ENCODE results near the gene SCAF4.
A peak's percentile ranks its signal among the peaks of the same experiment; 100 is the strongest.
"Not testable (repeated sequence)": the region's sequence is repeated elsewhere in the genome, so short reads cannot be mapped to it uniquely, and the experiment has no call there.

The SCAF4 gene

DNA sequence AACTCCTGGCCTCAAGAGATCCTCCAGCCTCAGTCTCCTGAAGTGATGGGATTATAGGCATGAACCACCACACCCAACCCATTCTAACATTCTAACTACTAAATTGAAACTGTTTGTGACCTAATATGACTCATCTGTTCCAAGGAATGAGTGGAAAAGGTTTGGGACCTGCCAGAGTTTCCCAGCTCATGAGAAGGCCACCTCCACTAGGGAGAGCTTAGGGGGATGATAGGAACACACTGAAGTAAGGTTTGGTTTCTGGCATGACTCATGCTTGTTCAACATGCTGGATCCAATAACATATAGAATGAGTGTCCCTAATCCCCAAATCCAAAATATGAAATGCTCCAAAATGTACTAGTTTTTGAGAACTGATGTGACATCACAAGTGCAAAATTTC, 18.9 kb upstream of the SCAF4 start:
- Mint-ChIP-seq H3K36me3 (ENCODE audit: low read depth) (peaks cover 6% of the 10 kb centered on the region), H3K27me3 (ENCODE audit: low read depth) (no peaks in the 10 kb centered on the region), H3K4me1 (no peaks in the 10 kb centered on the region), H3K4me3 (no peak overlapping the region), H3K9me3 (peaks cover 10% of the 10 kb centered on the region), H3K27ac (no peak overlapping the region)
- TF ChIP-seq, protein P1, sequence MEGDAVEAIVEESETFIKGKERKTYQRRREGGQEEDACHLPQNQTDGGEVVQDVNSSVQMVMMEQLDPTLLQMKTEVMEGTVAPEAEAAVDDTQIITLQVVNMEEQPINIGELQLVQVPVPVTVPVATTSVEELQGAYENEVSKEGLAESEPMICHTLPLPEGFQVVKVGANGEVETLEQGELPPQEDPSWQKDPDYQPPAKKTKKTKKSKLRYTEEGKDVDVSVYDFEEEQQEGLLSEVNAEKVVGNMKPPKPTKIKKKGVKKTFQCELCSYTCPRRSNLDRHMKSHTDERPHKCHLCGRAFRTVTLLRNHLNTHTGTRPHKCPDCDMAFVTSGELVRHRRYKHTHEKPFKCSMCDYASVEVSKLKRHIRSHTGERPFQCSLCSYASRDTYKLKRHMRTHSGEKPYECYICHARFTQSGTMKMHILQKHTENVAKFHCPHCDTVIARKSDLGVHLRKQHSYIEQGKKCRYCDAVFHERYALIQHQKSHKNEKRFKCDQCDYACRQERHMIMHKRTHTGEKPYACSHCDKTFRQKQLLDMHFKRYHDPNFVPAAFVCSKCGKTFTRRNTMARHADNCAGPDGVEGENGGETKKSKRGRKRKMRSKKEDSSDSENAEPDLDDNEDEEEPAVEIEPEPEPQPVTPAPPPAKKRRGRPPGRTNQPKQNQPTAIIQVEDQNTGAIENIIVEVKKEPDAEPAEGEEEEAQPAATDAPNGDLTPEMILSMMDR (IDR thresholded peaks at IDR 0.05; ENCODE audit: unreplicated experiment in 3 of 3) = no peak

DNA sequence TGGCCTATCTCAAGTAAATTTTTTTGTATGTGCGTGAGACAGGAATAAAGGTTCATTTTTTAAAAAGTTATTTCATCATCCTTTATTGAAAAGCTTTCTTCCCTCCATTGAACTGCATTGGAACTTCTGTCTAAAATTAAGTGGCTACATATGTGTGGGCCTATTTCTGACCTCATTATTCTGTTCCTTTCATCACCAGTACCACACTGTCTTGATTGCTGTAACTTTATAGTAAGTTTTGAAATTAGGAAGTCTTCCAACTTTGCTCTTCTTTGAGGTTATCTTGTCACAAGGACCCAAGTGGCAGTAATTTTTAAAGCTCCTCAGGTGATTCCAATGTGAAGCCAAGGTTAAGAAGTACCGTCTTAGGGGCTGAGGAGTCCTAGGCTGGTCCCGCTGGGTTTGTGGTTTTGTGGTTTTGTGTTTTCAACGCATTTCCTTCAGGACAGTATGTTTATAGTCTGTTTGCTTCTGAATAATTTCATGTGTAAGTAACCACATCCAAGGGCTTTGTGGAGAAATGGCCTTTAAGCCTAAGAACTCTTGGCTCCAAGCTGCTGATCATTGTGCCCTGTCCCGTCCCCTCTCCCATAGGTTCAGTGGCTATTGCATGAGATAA, 12.4 kb upstream of the SCAF4 start:
- TF ChIP-seq, protein P1 (IDR thresholded peaks at IDR 0.05; ENCODE audit: unreplicated experiment in 3 of 3) = no peak
- Mint-ChIP-seq H3K27me3 (ENCODE audit: low read depth) (no peaks in the 10 kb centered on the region), H3K4me1 (no peaks in the 10 kb centered on the region), H3K9me3 (peaks cover 32% of the 10 kb centered on the region), H3K36me3 (ENCODE audit: low read depth) (peaks cover 24% of the 10 kb centered on the region), H3K4me3 (no peak overlapping the region), H3K27ac (no peak overlapping the region)

DNA sequence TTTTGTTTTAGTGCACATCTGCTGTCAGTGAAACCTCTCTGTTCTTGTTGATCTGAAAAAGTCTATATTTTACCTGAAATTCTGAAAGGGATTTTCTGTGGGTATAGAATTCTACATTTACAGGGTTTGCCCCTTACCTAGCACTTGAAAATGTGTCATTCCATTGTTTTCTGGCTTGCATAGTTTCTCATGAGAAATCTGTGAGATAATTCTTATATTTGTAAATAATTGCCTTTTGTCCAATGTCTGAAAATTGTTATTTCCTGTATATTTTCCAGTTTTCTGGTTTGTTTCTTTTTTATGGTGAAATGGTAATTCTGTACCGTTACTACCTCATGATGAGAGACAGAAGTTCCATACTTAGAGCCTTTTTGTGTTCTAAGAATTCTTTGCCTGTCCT, 11.8 kb upstream of the SCAF4 start:
- no peaks in the 10 kb centered on the region for H3K27me3 Mint-ChIP-seq (ENCODE audit: low read depth)
- H3K4me3 Mint-ChIP-seq = no peak overlapping the region
- no peak overlapping the region for H3K27ac Mint-ChIP-seq
- H3K4me1 Mint-ChIP-seq = no peaks in the 10 kb centered on the region
- TF ChIP-seq, protein P1 (IDR thresholded peaks at IDR 0.05; ENCODE audit: unreplicated experiment in 3 of 3) = no peak
- H3K9me3 Mint-ChIP-seq = peaks cover 32% of the 10 kb centered on the region
- H3K36me3 Mint-ChIP-seq (ENCODE audit: low read depth) = peaks cover 24% of the 10 kb centered on the region

DNA sequence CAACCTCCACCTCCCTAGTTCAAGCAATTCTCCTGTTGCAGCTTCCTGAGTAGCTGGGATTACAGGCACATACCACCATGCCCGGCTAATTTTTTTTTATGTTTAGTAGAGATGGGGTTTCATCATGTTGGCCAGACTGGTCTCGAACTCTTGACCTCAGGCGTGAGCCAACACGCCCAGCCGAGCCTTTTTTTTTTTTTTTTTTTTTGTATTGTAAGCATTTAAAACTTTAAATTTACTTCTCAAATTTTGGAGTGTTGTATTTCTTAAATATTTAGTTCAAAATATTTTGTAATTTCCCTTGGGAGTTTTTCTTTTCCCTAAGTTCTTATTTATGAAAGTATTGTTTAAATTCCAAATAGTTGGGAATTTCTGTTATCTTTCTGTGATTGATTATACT, 9.2 kb upstream of the SCAF4 start:
- TF ChIP-seq, protein P1 (IDR thresholded peaks at IDR 0.05; ENCODE audit: unreplicated experiment in 3 of 3) = no peak
- Mint-ChIP-seq H3K27me3 (ENCODE audit: low read depth) (no peaks in the 10 kb centered on the region), H3K27ac (no peak overlapping the region), H3K9me3 (peaks cover 24% of the 10 kb centered on the region), H3K4me3 (no peak overlapping the region), H3K4me1 (no peaks in the 10 kb centered on the region), H3K36me3 (ENCODE audit: low read depth) (peaks cover 21% of the 10 kb centered on the region)

DNA sequence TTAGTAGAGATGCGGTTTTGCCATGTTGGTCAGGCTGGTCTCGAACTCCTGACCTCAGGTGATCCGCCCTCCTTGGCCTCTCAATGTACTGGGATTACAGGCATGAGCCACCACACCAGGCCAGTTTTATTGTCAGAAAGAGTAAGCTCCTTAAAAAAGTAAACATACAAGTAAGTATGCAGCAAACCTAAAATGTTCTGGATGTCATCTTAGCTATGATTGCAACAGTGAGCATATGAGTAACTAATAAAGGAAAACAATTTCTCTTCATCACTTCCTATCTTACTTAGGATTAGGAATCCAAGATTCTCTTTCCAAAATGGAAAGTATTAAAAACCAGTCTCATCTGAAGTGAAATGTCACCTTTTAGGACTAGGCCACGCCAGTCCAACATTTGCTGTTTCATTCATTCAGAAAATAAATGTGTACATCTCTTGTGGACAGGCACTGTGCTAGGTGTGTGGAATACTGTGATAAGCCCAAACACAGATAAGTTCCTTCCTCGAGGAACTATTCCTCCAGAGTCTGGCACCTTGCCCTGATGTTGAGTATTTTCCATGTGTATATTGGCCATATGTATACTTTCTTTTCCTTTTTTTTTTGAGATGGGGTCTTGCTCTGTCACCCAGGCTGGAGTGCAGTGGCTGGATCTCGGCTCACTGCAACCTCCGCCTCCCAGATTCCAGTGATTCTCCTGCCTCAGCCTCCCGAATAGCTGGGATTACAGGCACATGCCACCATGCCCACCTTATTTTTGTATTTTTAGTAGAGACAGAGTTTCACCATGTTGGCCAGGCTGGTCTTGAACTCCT, 5.9 kb upstream of the SCAF4 start:
- not testable (repeated sequence) for H3K27me3 Mint-ChIP-seq (ENCODE audit: low read depth); H3K9me3 Mint-ChIP-seq; H3K4me1 Mint-ChIP-seq; H3K4me3 Mint-ChIP-seq; H3K36me3 Mint-ChIP-seq (ENCODE audit: low read depth); H3K27ac Mint-ChIP-seq

DNA sequence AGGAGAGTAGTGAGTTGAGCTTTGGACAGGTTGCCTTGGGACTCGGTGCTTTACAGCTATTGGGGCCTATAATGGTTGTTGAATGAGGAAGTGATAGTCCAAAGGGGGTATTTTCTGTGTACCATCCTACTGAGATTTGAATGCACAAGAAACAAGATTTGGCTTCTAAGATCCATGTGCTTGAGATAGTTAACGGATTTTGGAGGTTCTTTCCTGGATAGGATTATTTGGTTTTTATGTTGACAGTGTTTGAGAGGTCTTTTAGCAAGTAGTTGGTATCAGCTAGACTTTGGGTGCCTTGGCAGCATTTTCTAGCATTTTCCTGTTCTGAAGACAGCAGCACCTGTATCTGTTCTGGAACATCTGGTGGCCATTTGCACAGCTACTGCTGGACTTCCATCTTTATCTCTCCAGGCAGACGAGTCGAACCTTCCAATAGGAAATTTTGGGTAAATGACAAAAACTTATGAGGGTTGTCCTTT, 3.6 kb upstream of the SCAF4 start:
- no peaks in the 10 kb centered on the region for H3K36me3 Mint-ChIP-seq (ENCODE audit: low read depth)
- peaks cover 8% of the 10 kb centered on the region for H3K27me3 Mint-ChIP-seq (ENCODE audit: low read depth)
- peak overlapping the region in 1 of 3 experiments; percentile 64 for H3K4me3 Mint-ChIP-seq
- H3K27ac Mint-ChIP-seq = peak overlapping the region in 1 of 3 experiments; percentile 36
- H3K4me1 Mint-ChIP-seq = peaks cover 9% of the 10 kb centered on the region
- H3K9me3 Mint-ChIP-seq = no peaks in the 10 kb centered on the region
- TF ChIP-seq, protein P1 (IDR thresholded peaks at IDR 0.05; ENCODE audit: unreplicated experiment in 3 of 3) = no peak

Data from nephron (organoid).